ENCODE data around the gene CD40.
"Not testable (repeated sequence)": the region's sequence is repeated elsewhere in the genome, so short reads cannot be mapped to it uniquely, and the experiment has no call there.

DNA sequence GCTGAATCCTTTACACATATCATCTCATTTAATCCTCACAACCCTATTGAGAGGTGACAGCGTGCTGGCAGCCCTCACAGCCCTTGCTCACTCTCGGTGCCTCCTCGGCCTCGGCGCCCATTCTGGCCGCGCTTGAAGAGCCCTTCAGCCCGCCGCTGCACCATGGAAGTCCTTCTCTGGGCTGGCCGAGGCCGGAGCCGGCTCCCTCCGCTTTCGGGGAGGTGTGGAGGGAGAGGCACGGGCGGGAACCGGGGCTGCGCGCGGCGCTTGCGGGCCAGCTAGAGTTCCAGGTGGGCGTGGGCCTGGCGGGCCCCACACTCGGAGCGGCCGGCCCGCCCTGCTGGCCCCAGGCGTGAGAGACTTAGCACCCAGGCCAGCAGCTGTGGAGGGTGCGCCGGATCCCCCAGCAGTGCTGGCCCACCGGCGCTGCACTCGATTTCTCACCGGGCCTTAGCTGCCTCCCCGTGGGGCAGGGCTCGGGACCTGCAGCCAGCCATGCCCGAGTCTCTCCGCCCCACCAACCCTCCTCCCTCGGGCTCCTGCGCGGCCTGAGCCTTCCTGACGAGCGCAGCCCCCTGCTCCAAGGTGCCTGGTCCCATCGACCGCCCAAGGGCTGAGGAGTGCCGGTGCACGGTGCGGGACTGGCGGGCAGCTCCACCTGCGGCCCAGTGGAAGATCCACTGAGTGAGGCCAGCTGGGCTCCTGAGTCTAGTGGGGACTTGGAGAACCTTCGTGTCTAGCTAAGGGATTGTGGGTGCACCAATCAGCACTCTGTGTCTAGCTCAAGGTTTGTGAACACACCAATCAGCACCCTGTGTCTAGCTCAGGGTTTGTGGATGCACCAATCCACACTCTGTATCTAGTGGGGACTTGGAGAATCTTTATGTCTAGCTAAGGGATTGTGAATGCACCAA lies 26.2 kb upstream of the CD40 start:
- TF ChIP-seq, protein P1, sequence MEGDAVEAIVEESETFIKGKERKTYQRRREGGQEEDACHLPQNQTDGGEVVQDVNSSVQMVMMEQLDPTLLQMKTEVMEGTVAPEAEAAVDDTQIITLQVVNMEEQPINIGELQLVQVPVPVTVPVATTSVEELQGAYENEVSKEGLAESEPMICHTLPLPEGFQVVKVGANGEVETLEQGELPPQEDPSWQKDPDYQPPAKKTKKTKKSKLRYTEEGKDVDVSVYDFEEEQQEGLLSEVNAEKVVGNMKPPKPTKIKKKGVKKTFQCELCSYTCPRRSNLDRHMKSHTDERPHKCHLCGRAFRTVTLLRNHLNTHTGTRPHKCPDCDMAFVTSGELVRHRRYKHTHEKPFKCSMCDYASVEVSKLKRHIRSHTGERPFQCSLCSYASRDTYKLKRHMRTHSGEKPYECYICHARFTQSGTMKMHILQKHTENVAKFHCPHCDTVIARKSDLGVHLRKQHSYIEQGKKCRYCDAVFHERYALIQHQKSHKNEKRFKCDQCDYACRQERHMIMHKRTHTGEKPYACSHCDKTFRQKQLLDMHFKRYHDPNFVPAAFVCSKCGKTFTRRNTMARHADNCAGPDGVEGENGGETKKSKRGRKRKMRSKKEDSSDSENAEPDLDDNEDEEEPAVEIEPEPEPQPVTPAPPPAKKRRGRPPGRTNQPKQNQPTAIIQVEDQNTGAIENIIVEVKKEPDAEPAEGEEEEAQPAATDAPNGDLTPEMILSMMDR (IDR thresholded peaks at IDR 0.05): not testable (repeated sequence)
- not testable (repeated sequence) for TF ChIP-seq POLR2A (IDR thresholded peaks at IDR 0.05)

Data from testis (tissue), 2 donors.